Measurements from ENCODE around the gene NRG2.

DNA sequence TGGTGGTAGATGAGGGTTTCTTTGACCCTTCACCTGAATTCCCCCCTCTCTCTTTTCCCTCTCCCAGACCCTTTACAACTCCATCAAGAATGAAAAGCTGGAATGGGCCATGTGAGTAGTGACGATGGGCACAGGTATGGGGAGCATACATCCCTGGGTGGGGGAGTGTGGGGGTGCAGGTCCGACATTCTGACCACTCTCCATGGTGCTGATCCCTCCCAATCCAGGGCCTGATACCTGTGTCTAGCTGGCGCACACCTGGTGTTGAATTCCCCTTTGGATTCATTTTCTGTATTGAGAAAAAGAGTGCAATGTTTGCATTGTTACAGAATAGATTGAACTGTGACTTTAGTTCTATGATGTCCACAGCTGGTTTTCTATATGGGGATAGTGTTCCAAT is 207.4 kb downstream of the NRG2 start:
- TF ChIP-seq, protein P1, sequence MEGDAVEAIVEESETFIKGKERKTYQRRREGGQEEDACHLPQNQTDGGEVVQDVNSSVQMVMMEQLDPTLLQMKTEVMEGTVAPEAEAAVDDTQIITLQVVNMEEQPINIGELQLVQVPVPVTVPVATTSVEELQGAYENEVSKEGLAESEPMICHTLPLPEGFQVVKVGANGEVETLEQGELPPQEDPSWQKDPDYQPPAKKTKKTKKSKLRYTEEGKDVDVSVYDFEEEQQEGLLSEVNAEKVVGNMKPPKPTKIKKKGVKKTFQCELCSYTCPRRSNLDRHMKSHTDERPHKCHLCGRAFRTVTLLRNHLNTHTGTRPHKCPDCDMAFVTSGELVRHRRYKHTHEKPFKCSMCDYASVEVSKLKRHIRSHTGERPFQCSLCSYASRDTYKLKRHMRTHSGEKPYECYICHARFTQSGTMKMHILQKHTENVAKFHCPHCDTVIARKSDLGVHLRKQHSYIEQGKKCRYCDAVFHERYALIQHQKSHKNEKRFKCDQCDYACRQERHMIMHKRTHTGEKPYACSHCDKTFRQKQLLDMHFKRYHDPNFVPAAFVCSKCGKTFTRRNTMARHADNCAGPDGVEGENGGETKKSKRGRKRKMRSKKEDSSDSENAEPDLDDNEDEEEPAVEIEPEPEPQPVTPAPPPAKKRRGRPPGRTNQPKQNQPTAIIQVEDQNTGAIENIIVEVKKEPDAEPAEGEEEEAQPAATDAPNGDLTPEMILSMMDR (IDR thresholded peaks at IDR 0.05) = no peak
- no peak for TF ChIP-seq POLR2A (IDR thresholded peaks at IDR 0.05)
